ENCODE results near the gene MBNL2. TPM values are rescaled to one million over a fixed set of nuclear protein-coding genes. Genes with fewer than 3 reads are reported as not detected.

The MBNL2 gene
- total and polyA plus RNA-seq, 2 of the 4 experiments (the other 2 are of a cell fraction) = 26.9 to 103 TPM

DNA sequence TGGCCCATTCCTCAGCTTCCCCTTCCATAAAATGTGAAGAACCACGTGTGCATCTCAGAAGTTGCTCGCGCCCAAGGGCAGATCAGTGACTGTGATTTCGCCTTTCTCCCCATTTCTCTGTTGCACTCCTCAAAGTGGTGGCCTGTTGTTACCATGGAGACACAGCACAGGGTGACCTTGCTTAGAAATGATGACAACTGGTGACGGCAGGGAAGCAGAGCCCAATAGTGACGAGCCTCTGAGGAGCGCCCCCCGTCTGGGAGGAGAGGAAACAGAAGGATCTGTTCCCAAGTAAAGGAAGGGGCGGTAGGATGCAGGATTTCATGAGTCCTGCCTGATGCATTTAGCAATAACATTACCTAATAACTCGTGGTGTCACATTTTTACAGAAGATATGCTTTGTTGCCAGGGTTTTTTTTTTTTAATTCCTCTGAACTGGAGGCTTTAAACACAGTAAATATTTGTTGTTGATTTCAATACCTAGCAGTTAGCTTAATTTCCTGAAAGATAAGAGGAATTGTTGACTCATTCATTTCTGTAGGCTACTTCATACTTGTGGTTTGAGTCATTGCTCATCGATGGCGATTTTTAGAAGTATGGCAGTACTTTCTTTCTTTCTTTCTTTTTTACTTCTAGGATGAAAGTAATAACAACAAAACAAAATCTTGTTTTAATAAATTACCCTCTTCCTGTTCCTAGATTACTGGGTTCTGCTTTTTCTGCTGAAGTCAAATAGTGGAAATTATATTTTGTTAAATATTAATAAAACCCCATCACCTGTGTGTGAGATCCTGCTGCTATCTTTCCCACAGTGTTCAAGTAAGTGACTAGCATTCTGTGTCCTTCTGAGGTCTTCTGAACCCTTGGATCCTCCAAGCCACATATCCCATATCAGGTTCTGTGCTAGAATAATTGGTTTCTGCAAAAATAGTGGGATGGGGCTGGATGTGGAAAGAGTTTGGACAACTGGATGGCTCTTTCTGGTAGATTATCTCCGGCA lies 36.0 kb downstream of the MBNL2 start:
- Histone ChIP-seq H3K56ac (ENCODE audit: extremely low read depth, insufficient read depth, low read length) (peak overlapping the region; percentile 77), H3K27ac (ENCODE audit: insufficient read depth, low read length) (peak overlapping the region; percentile 86), H3K27me3 (ENCODE audit: control insufficient read depth, insufficient read depth, low read length) (no peaks in the 10 kb centered on the region), H3K9ac (ENCODE audit: low read depth, low read length) (peak overlapping the region; percentile 7; the same call in 1 of the 2 replicates), H3K4me1 (ENCODE audit: control insufficient read depth, insufficient read depth, low read length) (peaks cover 54% of the 10 kb centered on the region), H4K5ac (ENCODE audit: low read depth, low read length) (peak overlapping the region; percentile 88), H2BK20ac (ENCODE audit: low read depth, low read length) (peak overlapping the region; percentile 96), H3K14ac (replicated peaks; ENCODE audit: low read depth, low read length) (peak overlapping the region; percentile 95), H3K36me3 (ENCODE audit: control insufficient read depth, insufficient read depth, low read length) (no peaks in the 10 kb centered on the region), H4K20me1 (ENCODE audit: insufficient read depth, low read length) (peaks cover 21% of the 10 kb centered on the region; the same call in 1 of the 2 replicates), H3K9me3 (ENCODE audit: control insufficient read depth, insufficient read depth, low read length) (no peaks in the 10 kb centered on the region), H3K23ac (ENCODE audit: low read depth, low read length) (peak overlapping the region; percentile 94), H3K9me1 (ENCODE audit: insufficient read depth, low read length) (peaks cover 52% of the 10 kb centered on the region), H2BK15ac (ENCODE audit: low read depth, low read length) (peak overlapping the region; percentile 88), H3K4ac (ENCODE audit: low read depth, low read length) (peak overlapping the region; percentile 95), H2AK9ac (replicated peaks; ENCODE audit: low read depth, low read length, poor library complexity) (peak overlapping the region; percentile 71), H4K8ac (ENCODE audit: low read depth in 2 of 2, low read length in 2 of 2) (peak overlapping the region; percentile 65 to 69), H3K18ac (ENCODE audit: low read depth, low read length) (peak overlapping the region; percentile 97), H3K4me2 (ENCODE audit: low read depth, low read length) (peak overlapping the region; percentile 60), H2AK5ac (ENCODE audit: low read depth, low read length) (peak overlapping the region; percentile 100), H3K79me1 (ENCODE audit: low read depth in 1 of 2, low read length in 2 of 2) (peaks cover 38 to 83% of the 10 kb centered on the region in 2 experiments), H3K4me3 (ENCODE audit: insufficient read depth, low read depth, low read length) (no peak overlapping the region), H2BK5ac (ENCODE audit: low read depth, low read length, poor library complexity, severe bottlenecking) (peak overlapping the region; percentile 86), H2AFZ (replicated peaks; ENCODE audit: low read length, poor library complexity) (peak overlapping the region; percentile 30), H2BK120ac (ENCODE audit: low read depth, low read length) (peak overlapping the region; percentile 98), H4K91ac (ENCODE audit: insufficient read depth, low read depth, low read length) (peak overlapping the region; percentile 96)
- ChIA-PET POLR2A (ENCODE audit: unreplicated experiment) (no interaction called here), CTCF (interaction anchor here (1.1 kb wide), 1 partner anchor 117 kb away, joined by 3 read pairs; no protein-coding TSS in a partner anchor)
- in situ Hi-C loops (cut with MboI; ENCODE audit: low sequenced_read_pairs) (no loop called here), dilution Hi-C loops (cut with HindIII; ENCODE audit: low sequenced_read_pairs, unreplicated experiment) (no loop called here), intact Hi-C loops (cut with micrococcal nuclease) (no loop called here)
- 100% methylated on average over 1 of the region's 13 CpGs; no CpG with 5 or more reads in 1 of the 2 experiments for WGBS, 2 experiments (ENCODE audit: extremely low coverage in 2 of 2, insufficient read length in 1 of 2)
- ATAC-seq (ENCODE audit: low read depth) = peak; percentile 30
- DNase-seq = peak; percentile 90
- no TSS peak for BruUV-seq (replicated peaks)
- TF ChIP-seq CEBPB (IDR thresholded peaks at IDR 0.05; ENCODE audit: low read depth, low read length) (peak; percentile 85), FOS (IDR thresholded peaks at IDR 0.05; ENCODE audit: low read depth, low read length) (peak; percentile 79), RAD21 (IDR thresholded peaks at IDR 0.05; ENCODE audit: low read length) (no peak), RFX5 (IDR thresholded peaks at IDR 0.05; ENCODE audit: low read depth, low read length) (peak; percentile 91), USF2 (IDR thresholded peaks at IDR 0.05; ENCODE audit: low read depth, low read length) (no peak; the same call in 1 of the 2 replicates), POLR2A (IDR thresholded peaks at IDR 0.05; ENCODE audit: low read depth, low read length) (no peak; the same call in 1 of the 2 replicates), CHD1 (IDR thresholded peaks at IDR 0.05; ENCODE audit: low read depth, low read length) (no peak), MXI1 (IDR thresholded peaks at IDR 0.05; ENCODE audit: borderline replicate concordance, low read depth, low read length) (no peak), NFE2L2 (IDR thresholded peaks at IDR 0.05; ENCODE audit: low read depth, low read length) (0 out of 2 replicates have a peak, but pooled peaks have one; percentile 11), MAFK (IDR thresholded peaks at IDR 0.05; ENCODE audit: low read depth, low read length) (peak; percentile 45; the same call in 1 of the 2 replicates), SMC3 (IDR thresholded peaks at IDR 0.05; ENCODE audit: low read depth, low read length) (no peak), BHLHE40 (IDR thresholded peaks at IDR 0.05; ENCODE audit: low read depth, low read length) (peak; percentile 44), RCOR1 (IDR thresholded peaks at IDR 0.05; ENCODE audit: insufficient replicate concordance, low read length) (no peak), MAZ (IDR thresholded peaks at IDR 0.05; ENCODE audit: borderline replicate concordance, low read depth, low read length) (peak; percentile 53; the same call in 1 of the 2 replicates)
- TF ChIP-seq, protein P1, sequence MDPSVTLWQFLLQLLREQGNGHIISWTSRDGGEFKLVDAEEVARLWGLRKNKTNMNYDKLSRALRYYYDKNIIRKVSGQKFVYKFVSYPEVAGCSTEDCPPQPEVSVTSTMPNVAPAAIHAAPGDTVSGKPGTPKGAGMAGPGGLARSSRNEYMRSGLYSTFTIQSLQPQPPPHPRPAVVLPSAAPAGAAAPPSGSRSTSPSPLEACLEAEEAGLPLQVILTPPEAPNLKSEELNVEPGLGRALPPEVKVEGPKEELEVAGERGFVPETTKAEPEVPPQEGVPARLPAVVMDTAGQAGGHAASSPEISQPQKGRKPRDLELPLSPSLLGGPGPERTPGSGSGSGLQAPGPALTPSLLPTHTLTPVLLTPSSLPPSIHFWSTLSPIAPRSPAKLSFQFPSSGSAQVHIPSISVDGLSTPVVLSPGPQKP (IDR thresholded peaks at IDR 0.05; ENCODE audit: borderline replicate concordance, low read depth, low read length) = no peak

Measured in IMR-90 (cell line).